LoVo (cell line): ENCODE data around the gene RAPGEF4.
A peak's percentile ranks its signal among the peaks of the same experiment; 100 is the strongest.
"Not testable (repeated sequence)": the region's sequence is repeated elsewhere in the genome, so short reads cannot be mapped to it uniquely, and the experiment has no call there.

ENCODE experiments used
- DNase-seq: peaks from one replicate; pipeline ENCODE4 v3.0.0-alpha.2; 2016; ENCODE audit warnings: low spot score

The RAPGEF4 gene

GRCh38 chr2:172726172-172726735, 9.4 kb upstream of the RAPGEF4 start:
- peak; percentile 49 for DNase-seq

GRCh38 chr2:172730411-172730810, 5.2 kb upstream of the RAPGEF4 start:
- DNase-seq, result no peak

GRCh38 chr2:172734711-172735581, 699 bp upstream of the RAPGEF4 start:
- no peak for DNase-seq

GRCh38 chr2:172736424-172737174, 954 bp downstream of the RAPGEF4 start:
- no peak for DNase-seq

GRCh38 chr2:172739661-172740266, 4.1 kb downstream of the RAPGEF4 start:
- no peak for DNase-seq

GRCh38 chr2:172740856-172741255, 5.2 kb downstream of the RAPGEF4 start:
- DNase-seq, result no peak

GRCh38 chr2:172742931-172743540, 7.4 kb downstream of the RAPGEF4 start:
- DNase-seq, result no peak

GRCh38 chr2:172743898-172744297, 8.3 kb downstream of the RAPGEF4 start:
- no peak for DNase-seq

GRCh38 chr2:172745636-172746035, 10.0 kb downstream of the RAPGEF4 start:
- no peak for DNase-seq

GRCh38 chr2:172748543-172748942, 12.9 kb downstream of the RAPGEF4 start:
- DNase-seq, result not testable (repeated sequence)

GRCh38 chr2:172749388-172749787, 13.7 kb downstream of the RAPGEF4 start:
- no peak for DNase-seq

- DNase-seq, result no peak
Observed at GRCh38 chr2:172751564-172751963, 15.9 kb downstream of the RAPGEF4 start.

GRCh38 chr2:172753610-172754009, 18.0 kb downstream of the RAPGEF4 start:
- DNase-seq, result no peak

- no peak for DNase-seq
Observed at GRCh38 chr2:172759441-172759840, 23.8 kb downstream of the RAPGEF4 start.

- DNase-seq, result no peak
Observed at GRCh38 chr2:172761306-172761705, 25.7 kb downstream of the RAPGEF4 start.

- no peak for DNase-seq
Observed at GRCh38 chr2:172762574-172762973, 26.9 kb downstream of the RAPGEF4 start.

GRCh38 chr2:172763079-172763478, 27.4 kb downstream of the RAPGEF4 start:
- DNase-seq, result no peak

- DNase-seq, result no peak
Observed at GRCh38 chr2:172765662-172766061, 30.0 kb downstream of the RAPGEF4 start.

GRCh38 chr2:172768401-172768800, 32.8 kb downstream of the RAPGEF4 start:
- no peak for DNase-seq

- DNase-seq, result no peak
Observed at GRCh38 chr2:172769879-172770278, 34.2 kb downstream of the RAPGEF4 start.

GRCh38 chr2:172770887-172771286, 35.2 kb downstream of the RAPGEF4 start:
- no peak for DNase-seq

- DNase-seq, result no peak
Observed at GRCh38 chr2:172772633-172773032, 37.0 kb downstream of the RAPGEF4 start.
